Spleen (tissue), 7 donors: Measurements from ENCODE around the gene AHNAK.

Experiments used
- CTCF ChIP-seq, 11 experiments: fragments of 200-600 bp in 7 of 11; fragments of 450-650 bp in 4 of 11; sonication (generic) in 4 of 11; IDR thresholded peaks in 8 of 11; conservative IDR thresholded peaks in 3 of 11; 1 replicate in 7 of 11; 2 replicates in 4 of 11; pipeline versions ENCODE4 v1.4.0 to v1.8.0; 2016 to 2021; ENCODE audit warnings: antibody characterized with exemption in 11 of 11, inconsistent platforms in 4 of 11, mild to moderate bottlenecking in 1 of 11
- POLR2A ChIP-seq, 3 donors: fragments of 450-650 bp; IDR thresholded peaks; one replicate each; pipeline ENCODE4 v1.5.1; 2017; ENCODE audit warnings: antibody characterized with exemption in 3 of 3, mild to moderate bottlenecking in 1 of 3
- POLR2AphosphoS5 ChIP-seq, 3 donors: sonication (generic); formaldehyde crosslinking; IDR thresholded peaks; one replicate each; pipeline ENCODE4 v1.5.1; 2017; ENCODE audit warnings: antibody characterized with exemption in 3 of 3
- donor health status: DM: no; HTN: no; CAD: no; lungs with moderate emphysema.
- donor health status: DM: no; HTN: no; CAD: no.
- donor health status: DM: no; HTN: no; CAD: no.

GRCh38 chr11:62575156-62575555, 28.6 kb upstream of the AHNAK start:
- TF ChIP-seq CTCF (IDR thresholded peaks at IDR 0.05 in 8 of 11, conservative IDR thresholded peaks at IDR 0.05 in 3 of 11) (no peak), POLR2AphosphoS5 (IDR thresholded peaks at IDR 0.05) (peak in 2 of 3 donors; percentile 14 to 23), POLR2A (IDR thresholded peaks at IDR 0.05) (no peak)
